Stimulated activated CD4-positive, alpha-beta T cell treated with anti-CD3 and anti-CD28 coated beads, Interleukin-2, amount 100 ng/mL, for 4 hours (primary cell): Measurements from ENCODE around the gene PHF21A.
A peak's percentile ranks its signal among the peaks of the same experiment; 100 is the strongest.
"Not testable (repeated sequence)": the region's sequence is repeated elsewhere in the genome, so short reads cannot be mapped to it uniquely, and the experiment has no call there.

Experiments used
- DNase-seq: peaks from one replicate; pipeline ENCODE4 v3.0.0-alpha.2; 2020; ENCODE audit warnings: low read depth

The PHF21A gene

GRCh38 chr11:46120346-46121300 lies 631 bp downstream of the PHF21A start:
- DNase-seq: no peak

DNA sequence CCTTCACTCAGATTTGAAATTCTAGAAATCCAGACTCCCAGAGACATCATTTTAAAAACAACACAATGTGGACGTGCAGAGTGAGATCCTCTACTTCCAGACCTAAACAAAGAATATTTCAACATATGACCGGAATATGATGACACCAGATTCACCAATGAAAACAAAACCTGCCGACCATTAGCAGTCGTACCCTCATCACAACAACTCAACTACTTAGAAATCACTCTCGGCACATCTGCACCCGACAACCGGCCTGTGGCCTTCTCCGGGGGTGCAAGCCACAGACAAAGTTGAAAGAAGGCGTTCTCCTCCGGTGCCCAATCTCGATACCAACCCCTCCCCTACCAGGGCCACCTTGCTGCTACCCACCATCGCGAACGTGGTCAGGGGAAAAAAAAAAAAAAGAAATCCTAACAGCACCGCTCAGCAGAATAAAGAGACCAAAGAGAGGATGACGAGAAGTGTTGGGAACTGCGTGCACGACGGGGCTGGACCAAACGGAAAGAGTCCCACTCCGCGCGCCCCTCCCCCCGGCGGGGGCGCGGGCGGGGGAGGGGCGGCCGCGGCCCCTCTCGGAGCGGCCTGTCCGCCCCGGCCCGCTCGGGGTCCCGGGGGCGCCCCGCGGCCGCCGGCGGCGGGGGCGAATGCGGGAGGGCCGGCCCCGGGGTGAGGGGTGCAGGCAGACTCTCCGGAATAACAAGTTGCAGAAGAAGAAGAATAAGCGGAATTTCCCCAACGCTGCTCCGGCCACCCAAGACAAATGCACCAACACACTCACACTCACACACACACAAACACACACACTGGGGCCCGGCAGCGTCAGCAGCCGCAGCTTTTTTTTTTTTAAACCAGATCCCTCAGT lies 1.7 kb downstream of the PHF21A start:
- peak; percentile 34 for DNase-seq

DNA sequence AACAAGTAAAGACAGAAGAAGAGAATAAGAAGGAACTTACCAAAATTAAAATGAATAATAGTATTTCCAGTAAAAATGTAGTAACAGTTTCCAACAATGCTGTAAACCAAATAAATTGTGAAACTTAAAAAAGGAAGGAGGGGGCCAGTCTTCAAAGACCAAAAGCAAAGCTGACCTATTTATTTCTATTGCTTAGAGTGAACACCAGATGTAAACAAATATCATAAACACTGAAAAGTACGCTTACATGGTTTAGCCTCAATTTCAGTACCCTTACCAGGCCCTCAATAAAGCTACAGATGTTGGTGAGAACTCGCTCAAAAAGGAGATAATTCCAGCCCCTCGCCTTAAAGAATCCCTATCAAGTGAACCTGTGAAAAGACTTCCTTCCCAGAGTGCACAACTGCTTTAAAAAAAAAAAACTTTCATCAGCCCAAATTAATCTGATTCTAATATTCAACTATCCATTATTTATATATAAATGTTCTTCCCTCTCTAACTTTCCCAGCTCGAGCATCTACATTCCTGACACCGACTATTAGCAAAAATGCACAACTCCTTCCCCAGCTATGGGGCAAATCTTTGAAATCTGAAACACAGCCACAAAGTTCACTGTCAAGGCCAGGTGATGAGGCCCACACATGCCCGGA lies 2.4 kb downstream of the PHF21A start:
- no peak for DNase-seq

- DNase-seq: no peak
Measured at GRCh38 chr11:46117842-46118241, 3.4 kb downstream of the PHF21A start.

GRCh38 chr11:46116712-46117037 lies 4.6 kb downstream of the PHF21A start:
- DNase-seq: not testable (repeated sequence)

- no peak for DNase-seq
Measured at GRCh38 chr11:46116007-46116711, 5.1 kb downstream of the PHF21A start.

DNA sequence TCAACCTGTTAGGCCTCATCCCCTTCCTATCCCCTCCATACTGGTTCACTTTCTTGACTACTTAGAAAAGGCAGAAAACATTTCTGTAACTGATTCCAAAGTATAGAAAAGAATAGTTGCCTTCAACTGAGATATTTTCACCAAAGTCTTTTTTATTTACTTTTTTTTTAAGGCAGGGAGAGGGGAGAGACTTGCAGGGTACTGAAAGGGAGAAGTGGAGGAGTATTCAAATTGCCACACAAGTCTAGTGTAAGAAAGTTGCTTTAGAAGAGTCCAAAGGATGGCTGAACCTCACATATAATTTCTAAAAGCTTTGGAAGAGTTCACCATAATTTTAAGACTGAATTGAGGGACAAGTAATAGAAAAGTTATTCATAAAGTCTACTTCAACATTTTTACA lies 6.3 kb downstream of the PHF21A start:
- DNase-seq: no peak

GRCh38 chr11:46114378-46114777 lies 6.9 kb downstream of the PHF21A start:
- DNase-seq: no peak

DNA sequence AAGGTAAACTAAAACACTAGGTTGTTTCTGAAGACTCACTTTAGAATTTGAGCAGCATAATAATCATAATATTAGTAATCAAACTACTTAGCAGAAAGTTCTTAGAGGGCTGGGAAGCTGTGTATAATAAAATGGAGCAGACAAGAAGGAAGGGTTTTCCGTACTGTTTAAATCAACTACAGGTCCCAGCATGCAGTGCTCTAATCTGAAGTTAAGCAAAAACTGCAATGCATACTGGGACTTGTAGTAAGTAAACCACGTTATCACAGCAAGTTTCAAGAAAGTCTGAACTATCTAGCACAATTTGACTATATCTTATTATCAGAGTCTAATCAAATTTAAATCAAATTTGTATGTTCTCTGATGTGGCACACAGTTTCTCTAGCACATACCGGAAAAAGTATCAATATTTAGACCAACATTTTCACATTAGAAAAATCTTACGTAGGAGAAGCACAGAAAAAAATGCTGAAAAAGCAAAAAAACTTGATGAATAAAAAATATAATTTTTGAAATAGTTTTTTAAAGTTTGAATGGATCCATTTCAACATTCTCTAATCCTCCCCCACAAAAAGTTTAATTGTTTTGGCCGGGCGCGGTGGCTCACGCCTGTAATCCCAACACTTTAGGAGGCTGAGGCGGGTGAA lies 8.2 kb downstream of the PHF21A start:
- no peak for DNase-seq

DNA sequence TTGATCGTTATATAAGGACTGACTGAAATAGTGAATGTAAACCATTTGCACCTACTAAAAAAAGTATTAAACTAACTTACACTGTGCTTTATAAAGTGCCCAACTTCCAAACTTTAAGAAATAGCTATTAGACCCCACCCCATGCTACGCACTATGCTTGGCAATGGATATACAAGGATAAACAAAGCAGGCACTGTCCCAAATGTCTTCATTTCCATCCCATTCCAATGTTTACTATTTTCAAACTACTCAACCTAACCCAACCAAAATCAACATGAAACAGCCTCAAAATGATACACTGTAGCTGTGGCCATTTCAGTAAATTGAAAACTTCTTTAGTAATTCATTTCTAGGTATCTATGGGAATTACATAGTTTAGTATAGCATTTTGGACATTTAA lies 12.5 kb downstream of the PHF21A start:
- DNase-seq: no peak

DNA sequence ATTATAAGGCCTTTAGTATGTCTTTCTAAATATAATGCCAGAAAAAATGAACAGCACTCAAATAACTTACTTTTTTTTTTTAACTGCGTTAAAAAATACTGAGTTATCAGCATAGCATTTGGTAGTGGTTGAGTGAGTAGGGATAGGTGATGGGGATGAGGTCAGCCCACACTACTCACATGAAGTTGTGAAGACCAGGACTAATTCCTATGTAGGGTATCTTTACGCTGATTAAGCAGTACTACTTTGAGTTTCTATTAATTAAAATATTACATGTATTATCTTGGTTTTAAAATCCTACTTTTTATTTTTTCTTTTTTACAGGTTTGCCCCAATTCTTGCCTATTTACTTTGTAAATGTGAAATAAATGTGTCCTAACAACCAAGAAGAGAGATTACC lies 13.5 kb downstream of the PHF21A start:
- no peak for DNase-seq

DNA sequence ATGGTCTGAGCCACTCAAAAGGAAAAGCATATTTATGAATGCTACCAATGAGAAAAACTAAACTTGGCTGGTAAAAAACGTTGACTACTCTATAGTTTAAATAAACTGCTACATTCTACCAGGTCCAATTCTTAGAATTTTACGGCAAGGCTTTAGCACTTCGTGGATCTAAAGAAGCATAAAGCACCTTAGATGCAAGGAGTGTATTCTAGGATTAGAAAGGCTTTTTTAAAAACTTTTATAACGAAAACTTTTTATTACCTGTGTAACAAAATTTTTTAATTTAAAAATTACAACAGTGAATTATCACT lies 13.9 kb downstream of the PHF21A start:
- no peak for DNase-seq

DNA sequence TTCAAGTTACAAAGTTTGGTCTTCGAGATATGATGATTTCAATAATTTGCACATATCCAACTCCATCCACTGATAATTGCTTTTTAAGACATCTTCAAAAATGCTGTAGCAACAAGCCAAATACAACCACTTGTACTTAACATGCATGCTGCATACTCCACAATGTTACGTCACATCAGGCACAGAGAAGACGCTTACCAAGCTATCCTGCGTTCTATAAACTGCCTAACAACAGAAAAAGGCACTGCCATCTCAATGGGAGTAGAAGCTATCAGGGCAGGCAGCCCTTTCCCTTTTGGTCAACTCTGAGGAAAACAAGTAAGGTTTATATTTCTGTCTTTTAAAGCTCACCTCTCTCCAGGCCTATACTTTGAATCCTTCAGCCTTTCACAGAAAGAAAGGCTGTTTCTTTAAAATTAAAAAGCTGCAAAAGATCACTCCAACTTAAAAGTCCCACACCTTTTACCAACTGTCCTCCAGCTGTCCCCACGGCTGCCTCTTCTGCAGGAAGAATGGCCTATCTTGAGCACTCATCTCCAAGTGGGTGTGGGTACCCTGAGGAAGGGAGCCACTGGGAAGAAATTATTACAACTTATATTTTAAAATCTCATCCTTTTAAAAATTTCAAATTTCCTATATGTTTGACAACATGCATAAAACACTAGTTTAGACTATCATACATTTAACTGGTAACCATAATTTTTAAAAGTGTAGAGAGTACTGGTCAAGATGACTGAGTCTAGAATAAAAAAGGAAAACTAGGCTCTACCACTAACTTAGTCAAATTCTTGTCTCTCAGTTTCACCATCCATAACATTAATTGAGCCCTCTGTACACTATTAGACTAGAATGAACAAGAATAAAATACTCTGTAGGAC lies 14.5 kb downstream of the PHF21A start:
- no peak for DNase-seq

DNA sequence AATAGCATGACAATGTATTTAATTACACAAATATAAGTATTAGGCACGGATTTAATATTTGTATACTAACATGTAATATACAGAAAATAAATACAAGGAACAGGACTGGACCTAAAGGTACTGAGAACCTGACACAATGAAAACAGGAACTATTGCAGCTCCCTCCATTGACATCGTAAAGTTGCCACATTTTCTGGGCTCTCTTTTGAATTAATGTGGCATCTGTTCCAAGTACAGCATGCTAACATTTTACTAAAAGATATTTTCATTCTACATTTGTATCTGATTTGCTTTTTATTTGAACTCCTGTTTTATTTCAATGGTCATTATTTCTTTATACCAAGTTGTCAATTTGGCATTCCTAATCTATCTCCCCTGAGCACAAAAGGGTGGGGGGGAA lies 15.3 kb downstream of the PHF21A start:
- DNase-seq: no peak

DNA sequence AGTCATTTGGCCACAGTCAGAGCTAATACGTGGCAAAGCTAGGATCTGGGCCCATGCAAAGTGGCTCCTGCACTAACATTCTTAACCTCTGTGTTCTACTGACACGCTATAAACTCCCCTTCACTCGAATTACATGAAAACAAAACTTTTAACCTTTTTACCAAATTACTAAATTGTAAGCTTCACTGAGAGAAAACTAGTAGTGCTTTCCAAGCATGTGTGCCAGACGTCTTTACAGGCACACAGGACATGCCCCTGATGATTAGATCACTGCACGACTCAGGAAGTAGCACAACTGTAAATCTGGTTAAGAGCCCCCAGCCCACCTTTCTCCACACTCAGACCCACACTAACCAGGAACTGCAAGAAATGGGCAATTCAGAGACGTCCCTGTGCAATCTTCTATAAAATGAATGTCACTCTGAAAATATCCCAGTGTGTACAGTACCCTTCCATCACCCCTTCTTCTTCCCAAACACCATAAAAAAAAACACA lies 16.1 kb downstream of the PHF21A start:
- no peak for DNase-seq

GRCh38 chr11:46102843-46103242 lies 18.4 kb downstream of the PHF21A start:
- DNase-seq: no peak

DNA sequence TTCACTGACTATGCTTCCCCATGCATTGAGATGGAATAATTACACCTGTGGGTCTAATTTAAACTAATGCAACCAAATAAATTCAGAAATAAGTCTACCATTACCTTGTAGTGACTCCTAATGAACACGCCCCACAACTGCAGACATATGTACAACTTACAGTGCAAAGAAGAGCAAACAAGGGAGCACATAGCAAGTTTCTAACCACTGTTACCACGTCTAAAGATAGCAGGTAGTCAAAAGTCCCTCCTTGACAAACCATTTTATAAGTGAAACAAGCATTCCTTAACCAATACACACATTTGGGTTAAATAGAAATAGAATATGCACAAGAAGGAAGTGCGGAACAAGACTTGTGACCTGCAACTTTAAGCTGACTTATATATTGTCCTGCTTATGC lies 20.6 kb downstream of the PHF21A start:
- DNase-seq: no peak

DNA sequence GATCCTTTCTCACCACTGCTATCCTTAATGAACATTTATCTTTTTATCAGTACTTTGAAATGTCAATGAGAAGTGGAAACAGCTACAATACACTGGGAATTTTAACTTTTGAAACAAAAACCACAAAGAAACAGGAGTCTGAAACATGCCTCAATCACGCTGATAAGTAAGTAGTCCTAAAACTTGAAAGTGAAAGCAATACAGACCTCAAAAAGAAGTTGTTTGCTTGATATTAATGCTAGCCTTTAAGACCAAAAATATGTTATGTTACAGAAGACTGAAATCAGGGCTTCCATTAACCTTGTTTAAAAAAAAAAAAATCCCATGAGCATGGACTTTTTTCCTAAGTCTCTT lies 21.3 kb downstream of the PHF21A start:
- DNase-seq: no peak

DNA sequence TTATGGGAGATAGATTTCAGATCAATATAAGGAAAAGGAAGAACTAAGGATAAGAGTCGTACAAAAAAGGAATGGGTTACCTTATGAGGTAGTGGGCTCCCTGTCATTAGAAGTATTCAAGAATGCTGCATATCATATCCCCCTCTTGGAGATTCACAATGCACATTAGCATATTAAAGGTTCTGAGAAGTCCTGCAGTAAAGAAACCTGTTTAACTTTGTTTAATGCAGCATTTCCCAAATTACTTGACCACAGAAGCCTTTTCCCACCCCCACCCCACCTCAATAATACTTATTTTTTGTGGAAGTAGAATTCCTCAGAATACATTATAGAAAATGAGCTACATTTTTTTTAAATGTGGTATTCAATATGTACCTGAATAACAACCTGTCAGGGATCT lies 30.9 kb downstream of the PHF21A start:
- DNase-seq: no peak

DNA sequence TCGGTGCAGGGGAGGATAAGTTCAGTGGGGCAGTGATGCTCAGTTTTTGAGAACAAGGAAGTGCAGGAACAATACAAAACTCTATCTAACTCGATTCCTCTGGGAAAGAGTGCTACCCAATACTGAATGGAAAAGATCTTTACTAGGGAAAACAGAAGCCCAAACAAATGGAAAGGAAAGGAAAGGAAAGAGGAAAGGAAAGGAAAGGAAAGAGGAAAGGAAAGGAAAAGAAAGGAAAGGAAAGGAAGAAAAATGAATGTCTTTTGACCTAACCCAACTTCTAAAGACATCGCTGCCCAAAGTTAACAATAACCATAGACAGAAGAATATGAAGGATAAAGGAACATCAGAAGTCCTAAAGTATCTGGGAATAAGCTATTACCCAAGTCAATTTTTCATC lies 41.6 kb downstream of the PHF21A start:
- no peak for DNase-seq

DNA sequence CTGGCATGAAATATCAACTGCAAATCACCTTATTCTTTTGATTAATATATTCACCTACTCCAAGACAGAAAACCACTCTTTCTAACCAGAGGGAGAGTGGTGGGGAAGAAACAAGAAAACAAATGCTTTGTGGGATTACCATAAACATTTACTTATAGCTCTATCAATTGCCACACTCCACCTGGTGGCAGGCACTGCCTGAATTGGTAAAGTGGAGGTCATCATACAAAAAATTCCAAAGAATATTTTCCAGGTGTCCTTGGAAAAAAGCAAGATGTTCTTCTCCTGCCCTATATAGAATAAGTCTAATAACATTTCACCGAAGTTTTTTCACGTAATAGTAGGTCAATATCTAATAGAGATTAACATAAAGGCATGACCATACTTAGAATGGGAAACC lies 45.3 kb downstream of the PHF21A start:
- no peak for DNase-seq
